Right renal pelvis (tissue), 4 donors: ENCODE results near the gene DEGS2. TPM values are rescaled to one million over a fixed set of nuclear protein-coding genes. Genes with fewer than 3 reads are reported as not detected.
"Not testable (repeated sequence)": the region's sequence is repeated elsewhere in the genome, so short reads cannot be mapped to it uniquely, and the experiment has no call there.

Experiments used
- DNase-seq, 4 donors: peaks; one replicate each; pipeline ENCODE4 v3.0.0-alpha.2; 2013; ENCODE audit warnings: low read depth in 4 of 4, low spot score in 3 of 4, missing footprints in 1 of 4
- polyA plus RNA-seq, 4 donors: library from polyadenylated mRNA; unstranded; fragments of 120-200 nt; gene quantifications; one replicate each; pipeline ENCODE4 v1.2.1, GENCODE V29; 2013; ENCODE audit not compliant: insufficient read length in 4 of 4

The DEGS2 gene
- 10 to 100 TPM in 3 of 4 donors, 1 to 10 TPM in 1; 9.6 to 14.1 (median 10.8) TPM for polyA plus RNA-seq

DNA sequence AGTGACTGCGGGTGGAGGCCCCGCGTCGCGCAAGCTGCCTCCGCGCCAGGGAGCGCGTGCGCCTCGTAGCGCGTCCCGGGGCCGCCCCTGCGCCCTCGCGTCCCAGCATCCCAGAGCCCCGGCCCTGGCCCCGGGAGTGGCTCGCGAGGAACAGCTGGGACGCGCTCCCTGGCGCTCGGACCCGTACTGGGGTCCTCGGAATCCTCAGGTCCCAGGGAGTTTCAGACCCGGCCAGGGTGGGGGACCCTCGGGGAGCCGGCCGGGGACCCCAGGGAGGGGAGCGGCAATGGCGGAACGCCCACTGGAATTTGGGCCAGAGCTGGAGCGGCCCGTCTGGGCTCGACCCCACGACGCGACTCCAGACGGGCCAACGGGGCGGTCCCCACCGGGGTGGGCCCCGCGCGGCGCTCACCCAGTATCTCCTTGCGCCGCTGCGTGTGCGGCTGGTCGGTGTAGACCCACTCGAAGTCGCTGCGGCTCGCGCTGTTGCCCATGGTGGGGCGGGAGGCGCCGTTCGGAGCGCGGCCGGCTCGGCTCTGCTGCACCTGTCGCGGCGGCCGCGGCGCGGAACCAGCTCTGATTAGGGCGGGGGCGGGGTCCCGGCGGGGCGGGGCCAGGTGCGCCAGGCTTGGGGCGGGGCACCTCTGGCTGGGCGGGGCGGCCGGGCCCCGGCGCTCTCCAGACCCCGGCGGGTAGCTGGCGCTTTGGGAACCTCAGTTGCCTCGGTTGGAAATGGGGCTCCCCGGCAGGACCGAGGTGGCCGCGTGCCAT is at the start of gene DEGS2:
DEGS2 (minus strand) TSS at position 552 of the 771 bp plus-strand sequence; CDS start at position 494, 58 bp downstream.
- DNase-seq, result no peak

DNA sequence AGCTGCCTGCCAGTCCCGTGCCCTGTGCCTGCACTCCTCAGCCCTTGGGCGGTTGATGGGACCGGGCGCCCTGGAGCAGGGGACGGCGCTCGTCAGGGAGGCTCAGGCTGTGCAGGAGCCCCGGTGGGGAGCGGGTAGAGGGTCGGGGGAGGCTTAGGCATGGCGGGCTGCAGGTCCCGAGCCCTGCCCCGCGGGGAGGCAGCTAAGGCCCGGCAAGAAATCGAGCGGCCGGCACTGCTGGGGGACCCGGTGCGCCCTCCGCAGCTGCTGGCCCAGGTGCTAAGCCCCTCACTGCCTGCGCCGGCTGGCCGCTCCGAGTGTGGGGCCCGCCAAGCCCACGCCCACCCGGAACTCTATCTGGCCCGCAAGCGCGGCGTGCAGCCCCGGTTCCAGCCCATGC is 48.7 kb upstream of the DEGS2 start:
- DNase-seq, result not testable (repeated sequence)

DNA sequence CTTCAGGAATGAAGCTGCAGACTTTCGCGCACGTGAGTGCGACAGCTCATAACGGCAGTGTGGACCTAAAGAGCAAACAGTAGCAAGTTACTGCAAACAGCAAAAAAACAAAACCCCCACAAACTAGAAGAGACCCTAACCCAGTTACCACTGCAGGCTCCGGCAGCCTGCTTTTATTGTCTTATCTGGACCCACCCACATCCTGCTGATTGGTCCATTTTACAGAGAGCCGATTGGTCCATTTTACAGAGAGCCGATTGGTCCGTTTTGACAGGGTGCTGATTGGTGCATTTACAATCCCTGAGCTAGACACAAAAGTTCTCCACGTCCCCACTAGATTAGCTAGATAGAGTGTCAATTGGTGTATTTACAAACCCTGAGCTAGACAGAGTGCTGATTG is 48.1 kb upstream of the DEGS2 start:
- DNase-seq, result not testable (repeated sequence)

DNA sequence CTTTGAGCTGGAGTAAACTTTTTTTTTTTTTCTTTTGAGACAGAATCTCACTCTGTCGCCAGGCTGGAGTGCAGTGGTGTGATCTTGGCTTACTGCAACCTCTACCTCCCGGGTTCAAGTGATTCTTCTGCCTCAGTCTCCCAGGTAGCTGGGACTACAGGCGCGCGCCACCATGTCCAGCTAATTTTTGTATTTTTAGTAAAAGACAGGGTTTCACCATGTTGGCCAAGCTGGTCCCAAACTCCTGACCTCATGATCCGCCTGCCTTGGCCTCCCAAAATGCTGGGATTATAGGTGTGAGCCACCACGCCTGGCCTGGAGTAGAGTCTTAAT is 45.4 kb upstream of the DEGS2 start:
- not testable (repeated sequence) for DNase-seq

DNA sequence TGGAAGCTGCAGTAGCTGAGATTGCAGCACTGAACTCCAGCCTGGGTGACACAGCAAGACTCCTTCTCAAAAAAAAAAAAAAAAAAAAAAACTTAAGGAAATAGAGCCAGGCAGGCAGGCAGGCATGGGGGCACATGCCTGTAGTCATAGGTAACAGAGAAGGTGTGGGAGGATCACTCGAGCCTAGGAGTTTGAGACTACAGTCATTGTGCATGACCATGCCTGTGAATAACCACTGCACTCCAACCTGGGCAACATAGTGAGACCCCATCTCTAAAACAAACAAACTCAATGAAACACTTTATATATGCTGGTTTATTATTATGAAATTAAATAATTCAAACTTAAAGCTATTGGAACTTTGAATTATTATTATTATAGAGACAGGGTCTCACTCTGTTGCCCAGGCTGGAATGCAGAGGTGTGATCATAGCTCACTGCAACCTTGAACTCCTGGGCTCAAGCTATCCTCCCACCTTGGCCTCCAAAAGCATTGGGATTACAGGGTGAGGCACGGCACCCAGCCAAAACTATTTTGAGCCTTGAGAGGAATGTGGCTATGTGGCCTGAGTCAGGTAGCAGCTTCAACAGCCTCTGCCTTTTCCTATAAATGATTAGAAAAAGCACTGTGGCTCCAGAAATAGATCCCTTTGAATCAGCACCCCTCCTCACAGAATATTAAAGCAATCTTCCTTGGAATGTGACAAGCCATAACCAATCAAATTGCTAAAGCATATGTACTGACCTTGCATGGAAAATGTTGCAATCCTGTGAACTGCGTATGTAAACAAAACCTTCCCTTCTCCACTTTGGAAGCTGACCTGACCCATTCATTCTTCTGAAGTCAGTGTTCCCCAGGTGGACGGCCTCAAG is 44.8 kb upstream of the DEGS2 start:
- DNase-seq, result no peak

DNA sequence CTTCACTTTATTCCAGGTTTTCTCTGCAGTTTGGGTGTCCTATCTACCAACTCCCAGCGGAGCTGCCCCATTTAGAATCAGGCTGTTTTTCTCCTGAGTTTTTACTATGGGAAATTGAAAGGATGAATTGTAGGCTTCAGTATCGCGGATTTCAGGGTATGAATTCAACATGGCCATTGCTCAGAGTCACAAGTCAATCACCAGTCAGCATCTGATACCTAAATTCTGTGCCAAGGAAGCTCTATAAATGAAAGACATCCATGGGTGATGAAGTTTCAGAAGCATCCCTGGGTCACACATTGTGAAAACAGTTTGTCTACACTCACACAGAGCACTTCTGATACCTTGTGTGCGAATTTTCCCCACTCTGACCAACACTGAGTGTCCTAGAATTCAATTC is 43.7 kb upstream of the DEGS2 start:
- DNase-seq, result no peak

DNA sequence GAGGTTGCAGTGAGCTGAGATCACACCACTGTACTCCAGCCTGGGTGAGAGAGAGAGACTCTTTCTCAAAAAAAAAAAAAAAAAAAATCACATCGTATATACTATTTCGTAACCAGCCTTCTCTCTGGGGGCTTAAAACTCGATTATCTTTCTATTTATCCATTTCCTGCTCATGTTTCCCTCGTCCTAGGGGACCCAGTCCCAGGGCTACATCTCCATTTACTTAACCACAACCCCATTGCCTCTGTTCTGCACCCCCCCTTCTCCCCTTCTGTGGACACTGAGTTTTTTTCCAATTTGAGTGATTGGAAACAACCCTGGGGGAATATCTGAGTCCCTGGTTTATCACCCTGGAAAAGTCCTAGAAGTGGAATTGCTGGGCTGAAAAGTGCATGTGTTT is 43.3 kb upstream of the DEGS2 start:
- DNase-seq, result no peak

DNA sequence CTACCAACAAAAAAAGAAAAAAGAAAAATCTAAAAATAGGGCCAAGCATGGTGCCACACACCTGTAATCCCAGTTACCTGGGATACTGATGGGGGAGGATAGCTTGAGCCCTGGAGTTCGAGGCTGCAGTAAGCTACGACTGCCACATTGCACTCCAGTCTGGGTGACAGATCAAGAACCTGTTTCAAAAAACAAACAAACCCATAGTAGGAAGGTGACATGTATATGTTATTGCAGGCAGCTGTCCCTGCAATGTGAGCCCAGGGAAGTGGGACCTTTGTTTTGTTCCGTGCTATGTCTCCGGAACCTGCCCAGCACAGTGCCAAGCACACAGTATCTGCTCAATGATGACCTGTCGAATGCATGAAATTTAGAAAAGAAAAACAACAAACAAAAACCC is 42.3 kb upstream of the DEGS2 start:
- no peak for DNase-seq

DNA sequence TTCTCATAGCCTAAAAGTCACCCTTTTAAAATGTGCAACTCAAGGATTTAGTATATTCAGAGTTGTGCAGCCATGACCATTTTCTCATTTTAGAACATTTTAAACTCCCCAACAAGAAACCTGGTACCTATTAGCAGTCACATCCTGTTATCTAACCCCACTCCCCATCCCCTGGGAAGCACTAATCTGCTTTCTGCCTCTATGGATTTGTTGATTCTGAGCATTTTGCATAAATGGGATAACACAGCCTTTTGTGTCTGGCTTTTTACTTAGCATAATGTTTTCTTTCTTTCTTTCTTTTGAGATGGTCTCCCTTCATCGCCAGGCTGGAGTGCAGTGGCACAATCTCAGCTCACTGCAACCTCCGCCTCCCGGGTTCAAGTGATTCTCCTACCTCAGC is 40.9 kb upstream of the DEGS2 start:
- no peak for DNase-seq

DNA sequence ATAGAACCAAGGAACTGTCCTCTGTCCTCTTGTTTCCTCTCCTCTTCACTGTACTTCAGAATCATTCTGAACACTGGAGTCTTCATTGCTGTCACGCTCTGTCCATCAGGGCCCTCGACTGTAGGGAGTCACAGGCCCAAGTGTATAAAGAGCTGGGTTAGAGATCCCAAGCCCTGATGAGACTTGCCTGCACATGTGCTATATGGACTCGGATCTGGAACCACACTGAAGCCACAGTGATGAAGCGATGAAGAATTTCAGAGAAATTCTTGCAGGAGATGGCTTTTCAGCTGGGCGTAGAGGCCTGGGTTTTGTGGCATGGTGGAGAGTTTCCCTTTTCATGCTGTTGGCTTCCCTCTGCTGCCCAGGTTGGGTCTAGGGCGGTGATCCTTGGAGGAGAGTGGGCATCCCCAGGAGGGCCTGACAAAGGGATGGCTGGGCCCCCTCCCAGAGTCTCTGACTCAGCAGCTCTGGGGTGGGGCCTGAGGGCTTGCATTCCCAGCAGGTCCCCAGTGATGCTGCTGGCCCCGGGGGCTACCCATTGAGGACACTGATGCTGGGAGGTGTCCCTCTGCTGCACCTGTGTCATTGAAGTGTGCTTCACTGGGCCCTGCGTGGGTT is 39.9 kb upstream of the DEGS2 start:
- no peak for DNase-seq

DNA sequence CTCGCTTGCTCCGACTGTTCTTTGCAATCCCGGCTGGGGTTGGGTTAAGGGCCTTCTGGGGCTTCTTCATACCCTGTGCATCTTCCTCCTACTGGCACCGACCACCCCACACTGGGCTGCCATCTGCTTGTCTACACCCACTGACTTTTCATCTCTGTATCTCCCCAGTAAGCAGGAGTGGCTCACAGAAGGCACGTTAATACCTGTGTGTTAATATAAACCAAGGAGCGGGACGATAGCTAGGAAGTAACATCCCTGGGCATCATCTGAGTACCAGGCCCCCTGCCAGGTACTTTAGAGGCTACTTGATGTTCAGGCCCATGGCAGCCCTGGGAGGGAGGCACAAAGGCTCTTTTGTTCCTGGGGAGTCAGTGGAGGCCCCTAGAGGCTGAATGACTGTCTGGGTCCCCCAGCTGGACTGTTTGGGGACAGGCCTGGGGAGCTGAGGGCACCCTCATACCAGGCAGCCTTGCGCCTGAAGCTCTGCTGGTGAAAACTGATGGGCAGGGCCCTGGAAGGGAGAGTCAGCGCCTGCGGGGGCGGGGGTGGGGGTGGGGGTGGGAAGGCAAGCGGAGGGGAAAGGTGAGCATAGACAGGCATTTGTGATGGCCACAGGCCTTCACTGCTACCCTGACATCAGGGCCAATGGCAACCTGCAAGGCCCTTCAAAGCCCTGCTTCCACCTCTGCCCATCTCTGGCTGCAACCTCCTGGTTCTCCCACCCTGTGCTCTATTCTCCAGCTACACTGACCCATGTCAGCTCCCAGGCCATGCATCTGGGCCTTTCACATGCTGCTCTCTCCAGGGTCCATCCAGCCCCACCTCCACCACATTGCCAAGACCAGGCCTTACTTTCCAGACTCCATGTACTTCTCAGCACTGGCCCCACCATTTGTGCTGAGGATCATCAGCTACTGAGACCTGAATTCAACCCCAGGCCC is 34.2 kb upstream of the DEGS2 start:
- DNase-seq, result no peak

DNA sequence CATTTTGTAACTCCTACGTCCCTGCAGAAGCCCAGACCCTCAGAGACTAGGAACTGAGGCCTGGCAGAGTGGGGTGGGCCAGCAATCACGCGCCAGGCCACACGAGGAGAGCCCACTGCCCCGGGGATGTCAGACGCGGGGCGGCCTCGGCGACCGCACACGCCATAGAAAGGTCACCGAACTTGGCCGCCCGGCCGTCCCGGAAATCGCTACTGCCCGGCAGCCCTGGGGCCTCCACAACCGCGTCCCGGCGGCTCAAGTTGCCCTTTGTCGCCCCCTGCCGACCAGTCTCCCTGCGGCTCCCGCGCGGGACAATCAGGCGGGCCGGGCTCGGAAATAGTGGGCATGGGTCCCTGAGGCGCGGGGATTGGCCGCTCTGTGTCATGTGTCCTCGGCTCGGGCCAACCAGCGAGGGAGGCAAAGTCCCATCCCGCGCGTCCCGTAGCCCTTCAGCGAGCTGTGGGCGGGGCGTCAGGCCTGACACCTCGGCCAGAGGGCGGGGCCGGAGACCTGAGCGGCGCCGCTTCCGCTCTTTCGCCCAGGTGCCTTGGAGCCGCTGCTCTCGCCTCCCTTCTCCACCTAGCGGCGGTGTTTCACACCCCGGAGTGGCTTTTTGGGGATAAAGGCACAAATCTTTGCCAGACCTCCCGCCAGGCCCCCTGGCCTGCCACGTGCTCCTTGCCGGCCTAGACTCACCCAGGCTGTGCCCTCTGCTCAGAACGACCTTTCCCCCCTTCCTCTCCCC is 33.4 kb upstream of the DEGS2 start:
- DNase-seq, result peak; percentile 96 to 98 (median 97)

DNA sequence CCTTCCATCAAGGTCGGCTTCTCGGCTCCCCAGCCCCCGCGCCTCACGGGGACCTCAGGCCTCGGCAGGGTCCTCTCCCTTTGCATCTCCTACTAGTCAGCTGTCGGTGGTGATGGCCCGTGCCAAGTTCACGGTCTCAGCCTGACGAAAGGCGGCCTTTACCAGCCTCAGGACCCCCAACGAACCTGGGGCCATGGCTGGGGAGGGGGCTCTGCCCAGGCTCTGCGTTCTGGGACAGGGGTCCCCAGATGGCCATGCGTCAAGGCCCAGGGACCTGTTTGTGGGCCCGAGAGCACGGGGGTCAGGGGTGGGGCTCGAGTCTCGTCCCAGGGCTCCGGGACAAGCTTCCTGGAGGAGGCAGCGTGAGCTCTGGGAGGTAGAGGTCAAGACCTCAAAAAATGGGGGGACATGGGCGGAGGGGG is 32.8 kb upstream of the DEGS2 start:
- DNase-seq, result no peak

DNA sequence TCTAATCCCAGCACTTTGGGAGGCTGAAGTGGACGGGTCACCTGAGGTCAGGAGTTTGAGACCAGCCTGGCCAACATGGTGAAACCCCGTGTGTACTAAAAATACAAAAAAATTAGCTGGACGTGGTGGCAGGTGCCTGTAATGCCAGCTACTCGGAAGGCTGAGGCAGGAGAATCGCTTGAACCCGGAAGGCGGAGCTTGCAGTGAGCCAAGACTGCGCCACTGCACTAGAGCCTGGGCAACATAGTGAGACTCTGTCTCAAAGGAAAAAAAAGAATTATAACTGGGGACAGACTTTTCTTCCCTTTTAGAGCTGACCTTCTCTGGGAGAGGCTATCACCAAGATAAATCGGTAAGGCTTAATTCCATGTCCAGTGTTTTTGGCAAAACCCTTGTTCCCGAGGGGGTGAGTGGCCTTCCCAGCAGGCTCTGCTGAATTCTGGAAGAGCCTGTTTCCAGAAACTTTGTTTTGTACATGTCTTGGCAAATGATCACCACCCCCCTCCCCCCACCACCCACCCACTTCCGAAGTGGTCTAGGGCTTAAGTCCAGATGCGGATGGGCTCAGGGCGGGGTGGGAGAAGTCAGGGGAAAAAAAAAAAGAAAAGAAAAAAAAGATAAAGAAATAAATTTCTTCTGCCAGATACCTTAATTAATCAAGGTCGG is 32.3 kb upstream of the DEGS2 start:
- DNase-seq, result no peak

DNA sequence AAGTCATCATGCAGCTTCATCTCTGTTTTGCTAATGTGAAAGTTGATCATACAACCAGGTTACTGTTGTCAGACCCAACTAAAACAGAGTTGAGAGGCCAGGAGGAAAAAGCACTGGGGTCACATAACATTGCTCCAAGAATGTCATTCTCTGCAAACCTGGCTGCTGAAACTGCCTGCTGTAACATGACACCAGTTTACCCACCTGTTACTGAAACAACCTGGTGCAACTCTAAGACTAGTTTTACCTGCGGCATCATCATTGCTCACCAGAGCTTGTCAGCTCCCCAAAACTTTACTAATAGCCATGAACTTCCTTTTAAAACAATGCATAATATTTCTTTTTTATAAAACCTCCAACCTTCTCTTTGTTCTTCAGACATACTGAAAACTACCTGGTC is 30.7 kb upstream of the DEGS2 start:
- no peak for DNase-seq

DNA sequence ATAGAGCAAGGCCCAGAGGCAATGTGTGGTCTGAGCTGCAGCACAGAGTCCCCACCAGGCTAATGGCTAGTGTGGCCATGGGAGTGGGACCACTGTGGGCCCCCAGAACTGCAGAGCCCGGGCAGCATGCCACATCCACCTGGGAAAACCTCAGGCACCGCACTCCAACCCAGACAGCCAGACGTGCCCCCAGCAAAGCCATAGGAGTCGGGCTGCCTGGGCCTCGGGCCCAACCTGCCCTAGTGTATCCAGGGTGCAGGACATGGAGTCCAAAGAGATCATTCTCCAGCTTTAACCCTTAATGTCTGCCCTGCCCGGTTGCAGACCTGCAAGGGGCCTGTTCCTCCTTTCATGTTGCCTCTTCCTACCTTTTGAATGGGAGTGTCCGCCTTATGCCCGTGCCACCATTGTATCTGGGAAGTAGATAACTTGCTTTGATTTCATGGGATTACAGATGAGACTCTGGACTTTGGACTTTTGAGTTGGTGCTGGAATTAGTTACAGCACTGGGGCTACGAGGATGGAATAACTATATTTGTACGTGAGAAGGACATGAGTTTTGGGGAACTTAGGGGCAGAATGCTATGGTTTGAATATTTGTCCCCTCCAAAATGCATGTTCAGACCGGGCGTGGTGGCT is 29.1 kb upstream of the DEGS2 start:
- no peak for DNase-seq

DNA sequence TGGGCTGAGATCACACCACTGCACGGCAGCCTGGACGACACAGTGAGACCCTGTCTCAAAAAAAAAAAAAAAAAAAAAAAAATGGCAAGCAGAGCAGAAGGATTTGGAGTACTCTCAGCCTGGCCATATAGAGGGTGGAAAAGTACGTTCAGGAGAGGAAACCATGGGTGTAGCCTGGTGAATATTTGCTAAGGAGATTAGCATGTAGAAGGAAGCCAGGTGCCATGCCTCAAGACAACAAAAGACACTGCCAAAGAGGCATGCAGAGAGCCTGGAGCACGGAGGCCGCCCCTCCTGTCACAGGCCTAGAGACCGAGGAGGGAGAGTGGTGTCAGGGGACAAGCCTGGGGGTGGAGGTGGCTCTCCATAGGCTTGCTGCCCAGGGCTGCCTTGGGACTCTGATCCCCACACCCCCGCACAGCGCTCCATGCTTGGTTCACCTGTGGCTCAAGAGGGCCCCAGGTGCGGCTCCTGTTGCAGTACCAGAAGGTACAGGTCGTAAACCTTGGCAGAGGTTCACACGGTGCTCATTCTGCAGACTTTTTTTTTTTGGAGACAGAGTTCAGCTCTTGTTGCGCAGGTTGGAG is 27.9 kb upstream of the DEGS2 start:
- no peak for DNase-seq

DNA sequence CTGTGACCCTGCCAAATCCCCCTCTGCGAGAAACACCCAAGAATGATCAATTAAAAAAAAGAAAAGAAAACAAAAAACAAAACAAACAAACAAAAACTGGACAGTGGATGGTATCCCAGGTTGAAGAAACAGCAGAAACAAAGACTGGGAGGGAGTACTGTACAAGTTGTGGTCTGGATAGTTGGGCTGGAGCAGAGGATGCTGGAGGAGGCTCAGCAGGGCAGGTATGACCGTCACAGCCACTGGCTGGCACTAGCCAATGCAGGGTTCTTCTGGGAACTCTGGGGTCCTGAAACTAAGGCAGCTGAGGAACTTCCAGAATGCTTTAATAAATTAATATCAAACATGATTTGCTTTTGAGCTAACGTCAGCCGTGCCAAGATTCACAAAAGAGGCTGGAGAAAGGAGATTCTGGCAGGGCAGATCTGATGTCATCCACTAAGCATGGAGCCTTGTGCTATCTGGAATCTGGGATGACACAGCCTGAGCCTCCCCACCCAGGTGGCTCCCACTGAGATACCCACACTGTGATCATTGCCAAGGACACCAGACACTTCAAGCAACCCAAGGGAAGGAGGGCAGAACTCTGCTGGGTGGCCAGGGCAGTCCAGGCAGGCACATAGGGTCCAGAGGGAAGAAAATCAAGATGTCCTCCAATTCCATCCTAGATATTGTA is 22.6 kb upstream of the DEGS2 start:
- DNase-seq, result not testable (repeated sequence)
